RWPE2 (cell line): ENCODE data around the gene CST3.

ENCODE experiments used
- ATAC-seq: fragments of 200-7000 bp; cut with Tn5 transposase; 3 replicates; pipeline ENCODE4 v1.9.1; 2021; ENCODE audit warnings: low read depth
- DNase-seq: peaks from one replicate; pipeline ENCODE4 v3.0.0-alpha.2; 2020; ENCODE audit warnings: low spot score
- H3K27ac ChIP-seq: fragments of 450-650 bp; 2 replicates; pipeline ENCODE4 v1.5.1; 2017; ENCODE audit warnings: mild to moderate bottlenecking; ENCODE audit not compliant: poor library complexity, severe bottlenecking
- H3K27me3 ChIP-seq: fragments of 250-450 bp; sonication (Bioruptor Pico); 2 replicates; pipeline ENCODE4 v1.5.1; 2021; ENCODE audit warnings: mild to moderate bottlenecking, moderate library complexity; ENCODE audit not compliant: insufficient read depth, poor library complexity, severe bottlenecking
- H3K36me3 ChIP-seq: fragments of 250-450 bp; sonication (Bioruptor Pico); 2 replicates; pipeline ENCODE4 v1.5.1; 2020; ENCODE audit warnings: low read depth, mild to moderate bottlenecking, moderate library complexity
- H3K4me1 ChIP-seq: fragments of 250-450 bp; sonication (Bioruptor Pico); 2 replicates; pipeline ENCODE4 v1.5.1; 2021; ENCODE audit warnings: mild to moderate bottlenecking, moderate library complexity; ENCODE audit not compliant: insufficient read depth, poor library complexity, severe bottlenecking
- H3K4me3 ChIP-seq: fragments of 250-450 bp; sonication (Bioruptor Pico); 2 replicates; pipeline ENCODE4 v1.5.1; 2021; ENCODE audit warnings: mild to moderate bottlenecking, moderate library complexity; ENCODE audit not compliant: severe bottlenecking
- H3K9me3 ChIP-seq: fragments of 250-450 bp; sonication (Bioruptor Pico); 2 replicates; pipeline ENCODE4 v1.5.1; 2021; ENCODE audit warnings: mild to moderate bottlenecking, moderate library complexity; ENCODE audit not compliant: severe bottlenecking
- CTCF ChIP-seq: fragments of 450-650 bp; IDR thresholded peaks from one replicate; pipeline ENCODE4 v1.5.1; 2017; ENCODE audit warnings: mild to moderate bottlenecking, moderate library complexity; ENCODE audit not compliant: poor library complexity, severe bottlenecking

The CST3 gene

GRCh38 chr20:23651117-23651516 lies 13.4 kb upstream of the CST3 start:
- no peak overlapping the region for H3K4me3 ChIP-seq
- no peak overlapping the region for H3K27ac ChIP-seq
- ATAC-seq, result no peak
- H3K9me3 ChIP-seq, result peaks cover 3% of the 10 kb centered on the region
- DNase-seq, result no peak
- TF ChIP-seq CTCF, result no peak
- H3K4me1 ChIP-seq, result no peaks in the 10 kb centered on the region
- no peaks in the 10 kb centered on the region for H3K27me3 ChIP-seq
- H3K36me3 ChIP-seq, result no peaks in the 10 kb centered on the region

GRCh38 chr20:23649830-23650417 lies 12.2 kb upstream of the CST3 start:
- no peaks in the 10 kb centered on the region for H3K36me3 ChIP-seq
- H3K27me3 ChIP-seq, result no peaks in the 10 kb centered on the region
- TF ChIP-seq CTCF, result no peak
- no peak for ATAC-seq
- no peaks in the 10 kb centered on the region for H3K4me1 ChIP-seq
- no peak overlapping the region for H3K27ac ChIP-seq
- H3K4me3 ChIP-seq, result no peak overlapping the region
- no peak for DNase-seq
- peaks cover 3% of the 10 kb centered on the region for H3K9me3 ChIP-seq

- ATAC-seq (no peak), DNase-seq (no peak)
- H3K9me3 ChIP-seq, result peaks cover 3% of the 10 kb centered on the region
- no peak for TF ChIP-seq CTCF
- no peak overlapping the region for H3K27ac ChIP-seq
- no peaks in the 10 kb centered on the region for H3K36me3 ChIP-seq
- H3K4me3 ChIP-seq, result no peak overlapping the region
- H3K4me1 ChIP-seq, result no peaks in the 10 kb centered on the region
- H3K27me3 ChIP-seq, result no peaks in the 10 kb centered on the region
Observed at GRCh38 chr20:23649242-23649641, 11.5 kb upstream of the CST3 start.

GRCh38 chr20:23647346-23647745 lies 9.6 kb upstream of the CST3 start:
- no peaks in the 10 kb centered on the region for H3K4me1 ChIP-seq
- TF ChIP-seq CTCF, result no peak
- no peak for DNase-seq
- H3K36me3 ChIP-seq, result no peaks in the 10 kb centered on the region
- H3K9me3 ChIP-seq, result peaks cover 3% of the 10 kb centered on the region
- H3K27me3 ChIP-seq, result no peaks in the 10 kb centered on the region
- H3K4me3 ChIP-seq, result no peak overlapping the region
- no peak overlapping the region for H3K27ac ChIP-seq
- no peak for ATAC-seq

GRCh38 chr20:23646106-23646873 lies 8.5 kb upstream of the CST3 start:
- no peak for DNase-seq

More at GRCh38 chr20:23646106-23646873, 8.5 kb upstream of the CST3 start:
- no peak overlapping the region for H3K27ac ChIP-seq
- H3K9me3 ChIP-seq, result peaks cover 3% of the 10 kb centered on the region
- no peak overlapping the region for H3K4me3 ChIP-seq
- no peaks in the 10 kb centered on the region for H3K27me3 ChIP-seq
- no peaks in the 10 kb centered on the region for H3K36me3 ChIP-seq
- TF ChIP-seq CTCF, result no peak
- H3K4me1 ChIP-seq, result no peaks in the 10 kb centered on the region
- ATAC-seq, result no peak
